Measurements from ENCODE around the gene NFKB1. TPM values are rescaled to one million over a fixed set of nuclear protein-coding genes. Genes with fewer than 3 reads are reported as not detected.

NFKB1 gene
- total RNA-seq, 4 donors from 2014 or later = 20.0 to 27.2 (median 22.7) TPM

DNA sequence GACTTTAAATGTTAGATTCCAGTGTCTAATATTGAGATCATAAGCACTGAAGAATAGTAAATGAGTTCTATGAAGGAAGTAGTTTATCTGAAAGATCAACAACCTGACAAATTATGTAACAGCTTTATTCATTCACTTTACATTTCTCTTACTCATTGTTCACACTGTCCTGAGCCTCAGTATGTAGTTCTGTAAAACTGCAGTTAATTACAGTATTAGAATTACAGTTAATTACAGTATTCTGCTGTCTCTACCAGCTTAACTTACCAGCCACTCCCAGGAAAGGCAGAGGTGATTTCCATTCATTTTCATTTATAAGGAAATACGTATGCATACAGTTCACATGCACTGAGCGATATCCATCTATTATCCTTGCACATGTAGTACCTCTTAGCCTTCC is 32.7 kb downstream of the NFKB1 start:
- no peaks in the 10 kb centered on the region for H3K9me3 ChIP-seq
- H3K4me3 ChIP-seq = no peak overlapping the region
- H3K4me1 ChIP-seq = no peaks in the 10 kb centered on the region
- in situ Hi-C loops (cut with MboI; ENCODE audit: low sequenced_read_pairs in 4 of 4) = no loop called here
- DNase-seq (no peak), ATAC-seq (no peak)
- intact Hi-C loops (cut with DNase I; ENCODE audit: low total_unique reads) = no loop called here
- H3K36me3 ChIP-seq = no peaks in the 10 kb centered on the region
- no peaks in the 10 kb centered on the region for H3K27me3 ChIP-seq
- no peak overlapping the region for H3K27ac ChIP-seq
- TF ChIP-seq, protein P1, sequence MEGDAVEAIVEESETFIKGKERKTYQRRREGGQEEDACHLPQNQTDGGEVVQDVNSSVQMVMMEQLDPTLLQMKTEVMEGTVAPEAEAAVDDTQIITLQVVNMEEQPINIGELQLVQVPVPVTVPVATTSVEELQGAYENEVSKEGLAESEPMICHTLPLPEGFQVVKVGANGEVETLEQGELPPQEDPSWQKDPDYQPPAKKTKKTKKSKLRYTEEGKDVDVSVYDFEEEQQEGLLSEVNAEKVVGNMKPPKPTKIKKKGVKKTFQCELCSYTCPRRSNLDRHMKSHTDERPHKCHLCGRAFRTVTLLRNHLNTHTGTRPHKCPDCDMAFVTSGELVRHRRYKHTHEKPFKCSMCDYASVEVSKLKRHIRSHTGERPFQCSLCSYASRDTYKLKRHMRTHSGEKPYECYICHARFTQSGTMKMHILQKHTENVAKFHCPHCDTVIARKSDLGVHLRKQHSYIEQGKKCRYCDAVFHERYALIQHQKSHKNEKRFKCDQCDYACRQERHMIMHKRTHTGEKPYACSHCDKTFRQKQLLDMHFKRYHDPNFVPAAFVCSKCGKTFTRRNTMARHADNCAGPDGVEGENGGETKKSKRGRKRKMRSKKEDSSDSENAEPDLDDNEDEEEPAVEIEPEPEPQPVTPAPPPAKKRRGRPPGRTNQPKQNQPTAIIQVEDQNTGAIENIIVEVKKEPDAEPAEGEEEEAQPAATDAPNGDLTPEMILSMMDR (IDR thresholded peaks at IDR 0.05 in 4 of 5, conservative IDR thresholded peaks at IDR 0.05 in 1 of 5) = no peak
- TF ChIP-seq POLR2A (IDR thresholded peaks at IDR 0.05) = no peak

- no peaks in the 10 kb centered on the region for H3K9me3 ChIP-seq
- no peak for ATAC-seq
- H3K4me3 ChIP-seq = no peak overlapping the region
- DNase-seq = no peak
- H3K27ac ChIP-seq = no peak overlapping the region
- intact Hi-C loops (cut with DNase I; ENCODE audit: low total_unique reads) (no loop called here), in situ Hi-C loops (cut with MboI; ENCODE audit: low sequenced_read_pairs in 4 of 4) (no loop called here)
- H3K36me3 ChIP-seq = no peaks in the 10 kb centered on the region
- no peaks in the 10 kb centered on the region for H3K4me1 ChIP-seq
- no peaks in the 10 kb centered on the region for H3K27me3 ChIP-seq
- no peak for TF ChIP-seq POLR2A (IDR thresholded peaks at IDR 0.05)
- TF ChIP-seq, protein P1 (IDR thresholded peaks at IDR 0.05 in 4 of 5, conservative IDR thresholded peaks at IDR 0.05 in 1 of 5) = no peak
Observed at GRCh38 chr4:102534845-102535244, 33.7 kb downstream of the NFKB1 start.

GRCh38 chr4:102535398-102536082 is 34.4 kb downstream of the NFKB1 start:
- ATAC-seq (no peak), DNase-seq (no peak)
- Histone ChIP-seq H3K27ac (no peak overlapping the region), H3K4me3 (no peak overlapping the region), H3K36me3 (no peaks in the 10 kb centered on the region), H3K9me3 (no peaks in the 10 kb centered on the region), H3K27me3 (no peaks in the 10 kb centered on the region), H3K4me1 (no peaks in the 10 kb centered on the region)
- in situ Hi-C loops (cut with MboI; ENCODE audit: low sequenced_read_pairs in 4 of 4) = no loop called here
- intact Hi-C loops (cut with DNase I; ENCODE audit: low total_unique reads) = no loop called here
- TF ChIP-seq, protein P1 (IDR thresholded peaks at IDR 0.05 in 4 of 5, conservative IDR thresholded peaks at IDR 0.05 in 1 of 5) = no peak
- no peak for TF ChIP-seq POLR2A (IDR thresholded peaks at IDR 0.05)

DNA sequence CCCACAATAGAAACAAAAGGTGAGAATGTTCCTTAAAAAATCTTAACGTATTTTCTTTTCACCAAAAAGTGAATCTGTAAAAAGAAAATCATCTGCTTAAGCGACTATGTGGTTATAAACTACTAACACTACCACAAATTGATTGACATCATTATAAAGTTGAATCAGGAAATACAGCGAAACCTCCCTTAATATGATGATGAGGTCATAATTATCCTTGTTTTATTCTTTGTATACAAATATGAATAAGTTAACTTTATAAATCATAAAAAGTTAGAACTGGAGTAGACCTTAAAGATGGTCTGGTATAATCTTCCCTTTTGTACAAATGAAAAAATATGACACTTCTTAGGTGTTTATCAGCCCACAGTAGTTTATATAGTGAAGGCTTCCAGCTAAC is 35.6 kb downstream of the NFKB1 start:
- in situ Hi-C loops (cut with MboI; ENCODE audit: low sequenced_read_pairs in 4 of 4) (no loop called here), intact Hi-C loops (cut with DNase I; ENCODE audit: low total_unique reads) (no loop called here)
- Histone ChIP-seq H3K36me3 (no peaks in the 10 kb centered on the region), H3K4me1 (no peaks in the 10 kb centered on the region), H3K27ac (no peak overlapping the region), H3K27me3 (no peaks in the 10 kb centered on the region), H3K4me3 (no peak overlapping the region), H3K9me3 (no peaks in the 10 kb centered on the region)
- TF ChIP-seq, protein P1 (IDR thresholded peaks at IDR 0.05 in 4 of 5, conservative IDR thresholded peaks at IDR 0.05 in 1 of 5) = no peak
- no peak for TF ChIP-seq POLR2A (IDR thresholded peaks at IDR 0.05)
- DNase-seq (no peak), ATAC-seq (no peak)

DNA sequence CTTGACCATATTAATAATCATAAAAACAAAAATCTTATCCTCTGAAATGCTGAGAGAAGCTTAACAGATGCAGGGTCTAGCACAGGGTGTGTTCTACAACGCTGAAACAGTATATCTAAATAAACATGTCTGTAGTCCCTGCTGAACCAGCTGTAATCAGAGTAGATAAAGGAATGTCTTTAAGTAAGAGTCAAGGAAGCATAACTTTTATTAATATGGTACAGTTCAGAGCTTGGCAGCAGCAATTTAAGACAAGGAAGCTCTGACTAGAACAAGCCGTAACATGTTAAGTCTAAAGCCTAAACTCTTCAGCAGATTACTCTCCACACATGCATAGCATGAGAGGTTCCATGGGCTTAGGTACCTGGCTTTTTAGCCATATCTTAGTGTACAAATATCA is 36.1 kb downstream of the NFKB1 start:
- H3K27ac ChIP-seq = no peak overlapping the region
- DNase-seq (no peak), ATAC-seq (no peak)
- no peak overlapping the region for H3K4me3 ChIP-seq
- in situ Hi-C loops (cut with MboI; ENCODE audit: low sequenced_read_pairs in 4 of 4) = no loop called here
- intact Hi-C loops (cut with DNase I; ENCODE audit: low total_unique reads) = no loop called here
- H3K9me3 ChIP-seq = no peaks in the 10 kb centered on the region
- TF ChIP-seq, protein P1 (IDR thresholded peaks at IDR 0.05 in 4 of 5, conservative IDR thresholded peaks at IDR 0.05 in 1 of 5) = no peak
- no peak for TF ChIP-seq POLR2A (IDR thresholded peaks at IDR 0.05)
- no peaks in the 10 kb centered on the region for H3K27me3 ChIP-seq
- no peaks in the 10 kb centered on the region for H3K36me3 ChIP-seq
- H3K4me1 ChIP-seq = no peaks in the 10 kb centered on the region
